CD14-positive monocyte (primary cell): ENCODE measurements around the gene RDH12. TPM values are rescaled to one million over a fixed set of nuclear protein-coding genes. Genes with fewer than 3 reads are reported as not detected.

Experiments
- DNase-seq, 3 donors: peaks; one replicate each; pipeline ENCODE4 v3.0.0-alpha.2; 2011 to 2022
- H2AFZ ChIP-seq: 2 replicates; pipeline ENCODE4 v1.6.0; 2012; ENCODE audit warnings: mild to moderate bottlenecking, low read depth, low read length, inconsistent platforms; ENCODE audit not compliant: insufficient read depth, poor library complexity, severe bottlenecking
- H3K27ac ChIP-seq, 2 donors: 1 replicate in 1 of 2; 2 replicates in 1 of 2; pipeline ENCODE4 v1.5.1; 2012 to 2013; ENCODE audit warnings: low read length in 2 of 2, control low read depth in 1 of 2, inconsistent platforms in 1 of 2, low read depth in 1 of 2, mild to moderate bottlenecking in 1 of 2
- H3K27me3 ChIP-seq, 2 donors: one replicate each; pipeline versions ENCODE4 v1.6.0 to v1.6.1; 2011 to 2013; ENCODE audit warnings: low read length in 2 of 2; ENCODE audit not compliant: control insufficient read depth in 2 of 2, insufficient read depth in 2 of 2
- H3K36me3 ChIP-seq, 2 donors: replicated peaks in 1 of 2; 1 replicate in 1 of 2; 2 replicates in 1 of 2; pipeline versions ENCODE4 v1.5.1 to v1.6.1; 2012 to 2013; ENCODE audit warnings: low read length in 2 of 2, control low read depth in 1 of 2, inconsistent platforms in 1 of 2, mild to moderate bottlenecking in 1 of 2; ENCODE audit not compliant: insufficient read depth in 2 of 2, control insufficient read depth in 1 of 2
- H3K4me1 ChIP-seq, 2 donors: 1 replicate in 1 of 2; 2 replicates in 1 of 2; pipeline versions ENCODE4 v1.5.1 to v1.6.1; 2012 to 2013; ENCODE audit warnings: low read length in 2 of 2, control low read depth in 1 of 2, inconsistent platforms in 1 of 2, mild to moderate bottlenecking in 1 of 2, moderate library complexity in 1 of 2; ENCODE audit not compliant: insufficient read depth in 2 of 2, control insufficient read depth in 1 of 2
- H3K4me2 ChIP-seq: replicated peaks from 2 replicates; pipeline ENCODE3; 2012; ENCODE audit warnings: low read length, moderate library complexity, mild to moderate bottlenecking; ENCODE audit not compliant: poor library complexity, severe bottlenecking; ENCODE audit errors: extremely low read depth
- H3K4me3 ChIP-seq, 3 experiments: fragments of 200-600 bp in 1 of 3; sonication (generic) in 1 of 3; replicated peaks in 1 of 3; 1 replicate in 2 of 3; 2 replicates in 1 of 3; pipeline ENCODE4 v1.5.1; 2011 to 2013; ENCODE audit warnings: low read length in 3 of 3, mild to moderate bottlenecking in 3 of 3, control low read depth in 2 of 3, low read depth in 2 of 3, inconsistent platforms in 1 of 3, moderate library complexity in 1 of 3
- H3K79me2 ChIP-seq: 2 replicates; pipeline ENCODE4 v1.6.0; 2012; ENCODE audit warnings: mild to moderate bottlenecking, control low read depth, inconsistent platforms, low read length, moderate library complexity; ENCODE audit not compliant: insufficient read depth
- H3K9ac ChIP-seq: 2 replicates; pipeline ENCODE4 v1.6.0; 2017; ENCODE audit warnings: low read length, mild to moderate bottlenecking; ENCODE audit not compliant: insufficient read depth, poor library complexity, severe bottlenecking
- H3K9me3 ChIP-seq, 2 donors: replicated peaks in 1 of 2; 1 replicate in 1 of 2; 2 replicates in 1 of 2; pipeline versions ENCODE4 v1.5.1 to v1.6.1; 2012 to 2013; ENCODE audit warnings: low read length in 2 of 2, control low read depth in 1 of 2; ENCODE audit not compliant: control insufficient read depth in 1 of 2, insufficient read depth in 1 of 2
- H4K20me1 ChIP-seq: 2 replicates; pipeline ENCODE4 v1.6.0; 2012; ENCODE audit warnings: mild to moderate bottlenecking, low read length, control low read depth, moderate library complexity; ENCODE audit not compliant: insufficient read depth
- H3K27ac Mint-ChIP-seq, 7 donors: one replicate each; pipeline ENCODE4 v1.8.0; 2020; ENCODE audit warnings: mild to moderate bottlenecking in 7 of 7, mixed read lengths in 7 of 7, moderate library complexity in 6 of 7, inconsistent platforms in 2 of 7
- H3K27me3 Mint-ChIP-seq, 3 donors: one replicate each; pipeline ENCODE4 v1.8.0; 2021 to 2022; ENCODE audit warnings: low read depth in 3 of 3, mild to moderate bottlenecking in 3 of 3, mixed read lengths in 3 of 3, moderate library complexity in 3 of 3, inconsistent platforms in 1 of 3
- H3K36me3 Mint-ChIP-seq, 2 donors: one replicate each; pipeline ENCODE4 v1.8.0; 2020; ENCODE audit warnings: mixed read lengths in 2 of 2, inconsistent platforms in 1 of 2, mild to moderate bottlenecking in 1 of 2
- H3K4me1 Mint-ChIP-seq: one replicate; pipeline ENCODE4 v1.8.0; 2020; ENCODE audit warnings: mild to moderate bottlenecking, mixed read lengths
- H3K4me3 Mint-ChIP-seq, 2 donors: one replicate each; pipeline ENCODE4 v1.8.0; 2020; ENCODE audit warnings: mild to moderate bottlenecking in 2 of 2, mixed read lengths in 2 of 2, moderate library complexity in 1 of 2
- H3K9me3 Mint-ChIP-seq, 7 donors: one replicate each; pipeline ENCODE4 v1.8.0; 2020 to 2022; ENCODE audit warnings: mixed read lengths in 7 of 7, mild to moderate bottlenecking in 6 of 7, moderate library complexity in 6 of 7, inconsistent platforms in 2 of 7
- CTCF ChIP-seq: fragments of 200-600 bp; IDR thresholded peaks from one replicate; pipeline ENCODE4 v1.8.0; 2022; ENCODE audit warnings: antibody characterized with exemption, mild to moderate bottlenecking
- WGBS: methylation state at CpG from one replicate; pipeline ENCODE4 v1.1.5; 2013; ENCODE audit warnings: missing lambda C conversion rate; ENCODE audit not compliant: insufficient coverage; 5-methylcytosine and 5-hydroxymethylcytosine counted together
- intact Hi-C, 2 donors: fragments of 100-400 bp; cut with micrococcal nuclease; formaldehyde crosslinking; loops; one replicate each; pipeline versions ENCODE4 v1.15.0 to v1.15.1; 2023
- polyA plus RNA-seq, 3 donors: library from polyadenylated mRNA; depleted of rRNA in 1 of 3; unstranded in 2 of 3; stranded (reverse) in 1 of 3; fragments of 300-500 nt in 2 of 3; fragments of >200 nt in 1 of 3; fragmentation: Illumina TruSeq in 2 of 3; gene quantifications; 1 replicate in 2 of 3; 2 replicates in 1 of 3; pipeline ENCODE4 v1.2.3, GENCODE V29; 2012 to 2021

Gene RDH12
- polyA plus RNA-seq, 3 donors, result 0.17 TPM; not detected in 2

- H4K20me1 ChIP-seq, result peaks cover 6% of the 10 kb centered on the region
- intact Hi-C loops, result loop anchor here in 1 of 2 donors (5.0 kb wide), 1 partner anchor 122 kb away; the partner anchor contains the start of genes RAD51B and ZFYVE26
- H2AFZ ChIP-seq, result peak overlapping the region; percentile 84
- H3K36me3 ChIP-seq, result peaks cover 19 to 30% of the 10 kb centered on the region in 2 donors
- no peaks in the 10 kb centered on the region for H3K9me3 ChIP-seq
- peak overlapping the region; percentile 90 for H3K4me2 ChIP-seq
- Mint-ChIP-seq H3K4me1 (peaks cover 23% of the 10 kb centered on the region), H3K4me3 (peak overlapping the region; percentile 94), H3K9me3 (peaks cover 0 to 2% (median 0%) of the 10 kb centered on the region in 7 donors), H3K27me3 (peaks cover 0 to 6% (median 2%) of the 10 kb centered on the region in 3 donors), H3K27ac (peak overlapping the region; percentile 69 to 93 (median 88)), H3K36me3 (peaks cover 25 to 30% of the 10 kb centered on the region in 2 donors)
- peak overlapping the region; percentile 5 to 68 for H3K27ac ChIP-seq
- peaks cover 17 to 27% of the 10 kb centered on the region in 2 donors for H3K4me1 ChIP-seq
- TF ChIP-seq CTCF, result no peak
- peak overlapping the region; percentile 65 for H3K9ac ChIP-seq
- peak overlapping the region; percentile 71 to 85 (median 72) for H3K4me3 ChIP-seq
- peak; percentile 49 to 64 (median 50) for DNase-seq
- H3K27me3 ChIP-seq, result no peaks in the 10 kb centered on the region
- peaks cover 15% of the 10 kb centered on the region for H3K79me2 ChIP-seq
- under 1% methylated on average over 18 of the region's 21 CpGs for WGBS
These were observed 6.8 kb upstream of the RDH12 start for GRCh38 chr14:67694791-67695393.

- Histone ChIP-seq H3K9ac (peak within 1 kb of the TSS; percentile 65), H3K36me3 (peaks cover 15 to 24% of the 10 kb centered on the region in 2 donors), H3K4me3 (peak within 1 kb of the TSS; percentile 71 to 85 (median 72)), H3K27me3 (no peaks in the 10 kb centered on the region), H3K27ac (peak within 1 kb of the TSS; percentile 5 to 68), H3K79me2 (peaks cover 15% of the 10 kb centered on the region), H3K4me1 (peaks cover 20 to 33% of the 10 kb centered on the region in 2 donors), H2AFZ (peak within 1 kb of the TSS; percentile 84), H3K9me3 (no peaks in the 10 kb centered on the region), H3K4me2 (peak within 1 kb of the TSS; percentile 90), H4K20me1 (peaks cover 6% of the 10 kb centered on the region)
- peaks cover 0 to 6% (median 2%) of the 10 kb centered on the region in 3 donors for H3K27me3 Mint-ChIP-seq
- WGBS, result 2% methylated on average over 24 of the region's 25 CpGs
- DNase-seq, result peak; percentile 84 to 87 (median 84)
- intact Hi-C loops, result loop anchor here in 1 of 2 donors (5.0 kb wide), 1 partner anchor 122 kb away; the partner anchor contains the start of genes RAD51B and ZFYVE26
- H3K27ac Mint-ChIP-seq, result peak within 1 kb of the TSS; percentile 69 to 93 (median 88)
- peaks cover 28% of the 10 kb centered on the region for H3K4me1 Mint-ChIP-seq
- H3K9me3 Mint-ChIP-seq, result peaks cover 0 to 4% (median 0%) of the 10 kb centered on the region in 7 donors
- no peak for TF ChIP-seq CTCF
- H3K36me3 Mint-ChIP-seq, result peaks cover 19 to 24% of the 10 kb centered on the region in 2 donors
- peak within 1 kb of the TSS; percentile 94 for H3K4me3 Mint-ChIP-seq
These were observed 6.2 kb upstream of the RDH12 start, which contains the start of gene RDH11 for GRCh38 chr14:67695394-67695949. TSS of gene RDH11 (minus strand) at chr14:67695764. CDS start at chr14:67695703, 61 bp downstream.
